SJSA1 (cell line): ENCODE measurements around the gene DHRS7C. TPM values are rescaled to one million over a fixed set of nuclear protein-coding genes. Genes with fewer than 3 reads are reported as not detected.
A peak's percentile ranks its signal among the peaks of the same experiment; 100 is the strongest.
"Not testable (repeated sequence)": the region's sequence is repeated elsewhere in the genome, so short reads cannot be mapped to it uniquely, and the experiment has no call there.

Experiments
- DNase-seq, 2 experiments: peaks; one replicate each; pipeline ENCODE4 v3.0.0-alpha.2; 2015 to 2020; ENCODE audit warnings: low spot score in 2 of 2, low read depth in 1 of 2
- H3K27ac ChIP-seq: fragments of 250-450 bp; sonication (Bioruptor Pico); 2 replicates; pipeline ENCODE4 v1.5.1; 2020; ENCODE audit warnings: mild to moderate bottlenecking, moderate library complexity
- H3K27me3 ChIP-seq: fragments of 250-450 bp; sonication (Bioruptor Pico); replicated peaks from 2 replicates; pipeline ENCODE4 v1.5.1; 2020; ENCODE audit warnings: mild to moderate bottlenecking, moderate library complexity
- H3K36me3 ChIP-seq: fragments of 250-450 bp; sonication (Bioruptor Pico); 2 replicates; pipeline ENCODE4 v1.5.1; 2020; ENCODE audit warnings: mild to moderate bottlenecking
- H3K4me1 ChIP-seq: fragments of 250-450 bp; sonication (Bioruptor Pico); replicated peaks from 2 replicates; pipeline ENCODE4 v1.6.1; 2021; ENCODE audit warnings: mild to moderate bottlenecking
- H3K4me3 ChIP-seq: fragments of 250-450 bp; sonication (Bioruptor Pico); 2 replicates; pipeline ENCODE4 v1.5.1; 2020; ENCODE audit warnings: mild to moderate bottlenecking
- H3K9me3 ChIP-seq: fragments of 250-450 bp; sonication (Bioruptor Pico); replicated peaks from 2 replicates; pipeline ENCODE4 v1.5.1; 2020; ENCODE audit warnings: mild to moderate bottlenecking
- total RNA-seq: library from RNA; depleted of rRNA; stranded (reverse); fragments of >200 nt; shearing (Covaris generic); gene quantifications from 2 replicates; pipeline ENCODE4 v1.2.3, GENCODE V29; 2014

DHRS7C gene
- total RNA-seq, 1 experiment from 2014 or later: not detected

DNA sequence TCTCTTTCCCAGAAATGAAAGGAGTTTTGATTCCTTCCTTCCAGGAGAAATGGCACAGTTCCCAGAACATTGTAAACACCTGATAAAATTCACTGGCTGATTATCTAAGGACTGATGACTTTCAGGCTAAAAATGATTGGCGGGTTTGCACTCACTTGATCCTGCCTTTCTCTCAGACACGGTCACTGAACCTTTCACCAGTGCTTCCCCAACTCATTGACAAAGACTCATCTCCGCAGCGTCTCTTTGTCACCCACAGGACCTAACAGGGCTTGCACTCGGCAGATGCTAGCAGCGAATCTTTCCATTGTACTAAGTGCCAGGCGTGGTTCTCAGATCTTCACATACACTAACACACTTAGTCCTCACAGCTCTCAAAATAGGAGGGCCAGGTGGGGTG lies 7.3 kb upstream of the DHRS7C start:
- Histone ChIP-seq H3K4me3 (no peak overlapping the region), H3K9me3 (no peaks in the 10 kb centered on the region), H3K27me3 (no peaks in the 10 kb centered on the region), H3K4me1 (peaks cover 18% of the 10 kb centered on the region), H3K36me3 (no peaks in the 10 kb centered on the region), H3K27ac (no peak overlapping the region)
- no peak for DNase-seq

GRCh38 chr17:9798008-9798407 lies 6.6 kb upstream of the DHRS7C start:
- Histone ChIP-seq H3K4me1 (peaks cover 11% of the 10 kb centered on the region), H3K36me3 (no peaks in the 10 kb centered on the region), H3K4me3 (no peak overlapping the region), H3K27ac (no peak overlapping the region), H3K27me3 (no peaks in the 10 kb centered on the region), H3K9me3 (no peaks in the 10 kb centered on the region)
- DNase-seq: no peak

DNA sequence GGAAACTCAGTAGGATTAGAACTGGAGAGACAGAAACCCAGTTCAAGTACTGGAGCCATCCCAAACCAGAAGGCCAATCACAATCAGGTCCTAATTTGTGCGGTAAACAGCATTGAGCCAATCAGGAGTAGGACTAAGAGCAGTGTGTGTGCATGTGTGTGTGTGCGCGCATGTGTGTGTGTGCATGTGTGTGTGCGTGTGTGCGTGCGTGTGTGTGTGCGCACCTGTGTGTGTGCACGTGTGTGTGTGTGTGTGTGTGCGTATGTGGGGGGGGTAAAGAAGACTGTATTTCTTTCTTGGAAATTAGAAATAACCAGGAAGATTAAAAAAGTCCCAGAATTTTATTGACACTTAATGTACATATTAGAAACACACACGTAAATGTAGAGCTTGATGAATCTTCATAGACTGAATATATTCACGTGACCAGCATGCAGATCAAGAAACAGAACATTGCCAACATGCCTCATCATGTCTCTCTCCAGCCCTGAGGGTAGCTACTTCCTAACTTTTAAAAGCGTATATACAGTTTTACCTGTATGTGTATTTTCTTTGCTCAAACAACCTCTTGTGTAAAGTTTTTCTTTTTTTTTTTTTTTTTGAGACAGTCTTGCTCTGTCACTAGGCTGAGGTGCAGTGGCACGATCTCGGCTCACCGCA lies 919 bp upstream of the DHRS7C start:
- DNase-seq: no peak
- Histone ChIP-seq H3K4me1 (no peaks in the 10 kb centered on the region), H3K4me3 (no peak overlapping the region), H3K27me3 (no peaks in the 10 kb centered on the region), H3K27ac (no peak overlapping the region), H3K36me3 (no peaks in the 10 kb centered on the region), H3K9me3 (no peaks in the 10 kb centered on the region)

- Histone ChIP-seq H3K4me3 (no peak overlapping the region), H3K36me3 (no peaks in the 10 kb centered on the region), H3K4me1 (no peaks in the 10 kb centered on the region), H3K9me3 (no peaks in the 10 kb centered on the region), H3K27me3 (no peaks in the 10 kb centered on the region), H3K27ac (no peak overlapping the region)
- no peak for DNase-seq
These were observed 1.1 kb downstream of the DHRS7C start for GRCh38 chr17:9790316-9790715.

DNA sequence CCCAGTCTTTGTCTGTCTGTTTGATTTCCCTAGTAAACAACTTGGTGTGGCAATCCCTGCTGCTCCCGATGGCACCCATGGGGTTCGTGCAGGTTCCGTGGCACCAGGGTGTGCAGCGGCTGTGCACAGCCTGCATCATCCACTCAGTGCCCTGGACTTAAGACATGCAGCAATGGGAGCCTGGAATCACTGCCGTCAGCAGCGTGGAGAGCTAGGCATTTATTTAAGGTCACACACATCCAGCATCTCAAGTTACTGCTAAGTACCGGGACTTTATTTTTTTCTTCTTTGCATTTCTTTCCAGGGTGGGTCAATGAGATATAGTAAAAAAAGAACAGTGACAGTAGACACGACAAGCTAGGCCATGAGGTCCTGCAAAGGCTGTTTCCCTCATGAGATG lies 2.8 kb downstream of the DHRS7C start:
- H3K4me3 ChIP-seq: no peak overlapping the region
- H3K27ac ChIP-seq: no peak overlapping the region
- H3K27me3 ChIP-seq: no peaks in the 10 kb centered on the region
- no peak for DNase-seq
- H3K36me3 ChIP-seq: no peaks in the 10 kb centered on the region
- no peaks in the 10 kb centered on the region for H3K4me1 ChIP-seq
- H3K9me3 ChIP-seq: no peaks in the 10 kb centered on the region

GRCh38 chr17:9784544-9784943 lies 6.8 kb downstream of the DHRS7C start:
- Histone ChIP-seq H3K27me3 (no peaks in the 10 kb centered on the region), H3K4me3 (no peak overlapping the region), H3K36me3 (no peaks in the 10 kb centered on the region), H3K27ac (no peak overlapping the region), H3K9me3 (no peaks in the 10 kb centered on the region), H3K4me1 (no peaks in the 10 kb centered on the region)
- no peak for DNase-seq

DNA sequence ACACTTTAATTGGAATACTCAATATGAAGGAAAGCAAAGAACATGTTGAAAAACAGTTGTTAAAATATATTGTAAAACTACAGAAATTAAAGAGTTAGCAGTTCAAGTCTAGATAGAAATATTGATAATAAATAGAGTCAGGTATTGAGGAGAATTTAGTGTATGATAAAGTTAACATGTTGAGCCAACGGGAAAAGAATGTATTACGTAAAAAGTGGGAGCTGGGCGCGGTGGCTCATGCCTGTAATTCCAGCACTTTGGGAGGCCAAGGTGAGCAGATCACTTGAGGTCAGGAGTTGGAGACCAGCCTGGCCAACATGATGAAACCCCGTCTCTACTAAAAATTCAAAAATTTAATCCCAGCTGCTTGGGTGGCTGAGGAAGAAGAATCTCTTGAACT lies 7.9 kb downstream of the DHRS7C start:
- H3K27ac ChIP-seq, H3K27me3 ChIP-seq, H3K36me3 ChIP-seq, DNase-seq, H3K9me3 ChIP-seq, H3K4me1 ChIP-seq, H3K4me3 ChIP-seq: not testable (repeated sequence)

GRCh38 chr17:9783050-9783449 lies 8.3 kb downstream of the DHRS7C start:
- H3K27me3 ChIP-seq: no peaks in the 10 kb centered on the region
- no peak overlapping the region for H3K27ac ChIP-seq
- no peak for DNase-seq
- no peaks in the 10 kb centered on the region for H3K4me1 ChIP-seq
- no peaks in the 10 kb centered on the region for H3K9me3 ChIP-seq
- no peak overlapping the region for H3K4me3 ChIP-seq
- no peaks in the 10 kb centered on the region for H3K36me3 ChIP-seq

- no peak for DNase-seq
These were observed 10.8 kb downstream of the DHRS7C start for GRCh38 chr17:9780552-9780951.

GRCh38 chr17:9776911-9777310 lies 14.5 kb downstream of the DHRS7C start:
- H3K9me3 ChIP-seq: no peaks in the 10 kb centered on the region

More at GRCh38 chr17:9780552-9780951, 10.8 kb downstream of the DHRS7C start:
- H3K27ac ChIP-seq: no peak overlapping the region
- no peaks in the 10 kb centered on the region for H3K36me3 ChIP-seq
- H3K27me3 ChIP-seq: no peaks in the 10 kb centered on the region
- H3K4me1 ChIP-seq: no peaks in the 10 kb centered on the region
- no peaks in the 10 kb centered on the region for H3K9me3 ChIP-seq
- no peak overlapping the region for H3K4me3 ChIP-seq

GRCh38 chr17:9772658-9773057 lies 18.7 kb downstream of the DHRS7C start:
- H3K36me3 ChIP-seq: no peaks in the 10 kb centered on the region
- H3K27ac ChIP-seq: no peak overlapping the region
- no peak overlapping the region for H3K4me3 ChIP-seq
- H3K27me3 ChIP-seq: no peaks in the 10 kb centered on the region
- H3K4me1 ChIP-seq: no peaks in the 10 kb centered on the region
- DNase-seq: no peak
- H3K9me3 ChIP-seq: no peaks in the 10 kb centered on the region

More at GRCh38 chr17:9776911-9777310, 14.5 kb downstream of the DHRS7C start:
- DNase-seq: no peak
- Histone ChIP-seq H3K36me3 (no peaks in the 10 kb centered on the region), H3K27ac (no peak overlapping the region), H3K4me3 (no peak overlapping the region), H3K4me1 (no peaks in the 10 kb centered on the region), H3K27me3 (no peaks in the 10 kb centered on the region)

- Histone ChIP-seq H3K4me1 (no peaks in the 10 kb centered on the region), H3K9me3 (no peaks in the 10 kb centered on the region), H3K36me3 (no peaks in the 10 kb centered on the region), H3K27me3 (no peaks in the 10 kb centered on the region), H3K4me3 (no peak overlapping the region), H3K27ac (no peak overlapping the region)
- no peak for DNase-seq
These were observed 19.9 kb downstream of the DHRS7C start for GRCh38 chr17:9771465-9771864.

- no peaks in the 10 kb centered on the region for H3K4me1 ChIP-seq
- no peak overlapping the region for H3K4me3 ChIP-seq
- H3K9me3 ChIP-seq: no peaks in the 10 kb centered on the region
- no peak overlapping the region for H3K27ac ChIP-seq
- no peak for DNase-seq
- H3K36me3 ChIP-seq: no peaks in the 10 kb centered on the region
- H3K27me3 ChIP-seq: no peaks in the 10 kb centered on the region
These were observed 22.2 kb downstream of the DHRS7C start for GRCh38 chr17:9769036-9769695.

GRCh38 chr17:9768381-9768934 lies 22.9 kb downstream of the DHRS7C start:
- peak in 1 of 2 experiments; percentile 35 for DNase-seq
- H3K27me3 ChIP-seq: no peaks in the 10 kb centered on the region
- H3K4me3 ChIP-seq: no peak overlapping the region
- no peak overlapping the region for H3K27ac ChIP-seq
- no peaks in the 10 kb centered on the region for H3K36me3 ChIP-seq
- no peaks in the 10 kb centered on the region for H3K9me3 ChIP-seq
- no peaks in the 10 kb centered on the region for H3K4me1 ChIP-seq
